Measurements from ENCODE around the gene SLC4A2.

Gene SLC4A2

DNA sequence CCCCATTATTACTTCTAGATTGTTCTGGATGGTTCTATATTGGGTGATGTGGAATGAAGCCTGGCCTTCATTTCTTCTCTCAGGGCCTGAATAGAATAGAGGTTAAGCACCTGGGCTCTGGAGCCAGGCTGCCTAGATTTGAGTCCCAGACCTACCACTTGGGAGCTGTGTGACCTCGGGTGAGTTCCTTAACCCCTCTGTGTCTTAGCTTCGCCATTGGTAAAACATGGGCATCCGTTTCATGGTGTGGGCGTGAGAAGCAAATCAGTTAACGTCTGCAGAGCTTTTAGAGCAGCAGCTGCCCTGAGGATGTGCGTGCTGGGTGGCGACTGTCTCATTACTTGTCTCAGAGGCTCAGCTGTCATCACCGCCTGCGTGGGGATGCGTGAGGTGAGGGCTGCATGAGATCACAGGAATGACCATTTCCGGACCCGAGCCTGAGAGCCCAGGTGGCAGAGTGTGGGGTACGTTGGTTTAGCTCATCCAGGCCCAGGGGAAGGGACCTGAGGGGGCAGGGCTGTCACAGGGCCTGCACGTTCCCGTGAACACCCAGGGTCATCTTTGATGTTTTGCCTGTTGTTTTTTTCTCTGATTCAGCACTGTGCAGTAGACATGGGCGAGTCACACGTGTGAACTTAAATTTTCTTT lies 36.6 kb downstream of the SLC4A2 start:
- DNase-seq (ENCODE audit: low read depth) = no peak

- no peak for DNase-seq (ENCODE audit: low read depth)
Measured at GRCh38 chr7:151099486-151100211, 40.3 kb downstream of the SLC4A2 start.

GRCh38 chr7:151100921-151101320 lies 41.5 kb downstream of the SLC4A2 start:
- no peak for DNase-seq (ENCODE audit: low read depth)

DNA sequence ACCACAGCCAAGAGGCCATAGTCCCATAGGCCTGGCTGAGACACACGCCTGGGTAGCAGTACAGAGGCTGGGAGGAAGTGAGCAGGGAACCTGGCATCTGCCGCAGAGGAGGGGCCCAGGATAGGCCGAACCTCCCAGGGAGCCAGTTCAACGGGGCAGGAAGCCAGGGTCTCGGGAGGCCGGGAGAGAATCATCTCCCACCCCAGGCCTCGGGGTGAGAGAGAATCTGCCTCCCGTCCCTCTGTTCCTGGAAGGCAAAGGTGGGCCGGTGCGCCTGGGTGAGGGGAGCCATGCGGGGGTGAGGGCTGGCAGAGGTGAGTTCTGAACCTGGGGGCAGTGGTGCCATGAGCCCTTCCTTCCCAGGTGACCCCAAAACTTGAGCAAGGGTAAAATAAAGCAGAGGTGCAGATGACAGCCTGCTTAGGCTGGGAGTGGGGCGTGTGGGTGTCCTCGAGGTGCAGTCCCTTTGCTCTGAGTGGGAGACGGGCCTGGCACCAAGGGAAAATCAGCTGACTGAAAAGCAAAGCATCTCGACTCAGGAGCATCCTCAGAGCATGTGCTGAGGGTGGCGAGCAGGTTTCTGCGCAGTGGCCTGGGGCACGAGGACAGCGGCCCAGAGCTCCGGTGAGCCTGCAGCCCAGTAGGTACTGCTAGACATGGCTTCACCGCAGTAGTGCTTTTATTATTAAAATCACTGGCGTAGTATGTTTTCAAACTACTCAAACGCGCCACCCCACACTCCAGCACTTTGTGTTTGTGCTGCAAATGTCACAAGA lies 42.4 kb downstream of the SLC4A2 start:
- DNase-seq (ENCODE audit: low read depth) = no peak

- no peak for DNase-seq (ENCODE audit: low read depth)
Measured at GRCh38 chr7:151102991-151103390, 43.6 kb downstream of the SLC4A2 start.

- DNase-seq (ENCODE audit: low read depth) = no peak
Measured at GRCh38 chr7:151103973-151104372, 44.6 kb downstream of the SLC4A2 start.

DNA sequence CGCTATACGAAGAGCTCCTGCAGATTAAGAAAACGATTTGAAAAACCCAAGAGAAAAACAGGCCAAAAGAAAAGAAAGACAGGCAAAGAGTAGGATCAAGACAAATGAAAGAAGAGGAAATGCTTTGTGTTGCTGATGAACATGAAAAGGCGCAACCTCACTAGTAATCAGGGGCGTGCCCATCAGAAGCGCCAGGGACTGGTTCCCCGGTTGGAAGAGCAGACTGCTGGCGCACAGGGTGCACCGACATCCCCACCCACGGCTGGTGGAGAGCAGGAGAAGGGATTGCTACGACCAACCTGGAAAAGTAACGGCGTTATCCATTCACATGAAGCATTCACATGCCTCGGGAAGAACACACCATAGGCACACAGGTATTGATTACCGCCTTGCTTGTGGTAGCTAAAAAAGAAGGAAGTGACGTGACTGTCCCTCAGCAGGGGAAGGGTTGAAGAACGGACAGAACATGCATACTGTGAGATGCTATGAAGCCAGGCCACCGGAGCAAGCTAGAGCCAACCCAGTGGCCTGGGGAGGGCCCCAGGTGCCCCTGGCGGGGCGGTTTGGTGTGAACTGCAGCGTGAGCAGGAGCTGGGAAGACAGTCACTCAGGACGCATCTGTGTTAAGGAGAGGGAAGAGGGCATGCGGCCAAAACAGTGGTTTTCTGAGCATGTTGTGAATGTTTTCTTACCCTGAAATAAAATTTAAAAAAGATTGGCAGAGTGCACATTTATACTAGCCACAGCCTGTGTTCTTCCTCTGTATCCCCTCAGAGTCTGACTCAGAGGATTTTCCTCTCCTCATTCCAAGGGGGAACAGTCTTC lies 45.2 kb downstream of the SLC4A2 start:
- no peak for DNase-seq (ENCODE audit: low read depth)

DNA sequence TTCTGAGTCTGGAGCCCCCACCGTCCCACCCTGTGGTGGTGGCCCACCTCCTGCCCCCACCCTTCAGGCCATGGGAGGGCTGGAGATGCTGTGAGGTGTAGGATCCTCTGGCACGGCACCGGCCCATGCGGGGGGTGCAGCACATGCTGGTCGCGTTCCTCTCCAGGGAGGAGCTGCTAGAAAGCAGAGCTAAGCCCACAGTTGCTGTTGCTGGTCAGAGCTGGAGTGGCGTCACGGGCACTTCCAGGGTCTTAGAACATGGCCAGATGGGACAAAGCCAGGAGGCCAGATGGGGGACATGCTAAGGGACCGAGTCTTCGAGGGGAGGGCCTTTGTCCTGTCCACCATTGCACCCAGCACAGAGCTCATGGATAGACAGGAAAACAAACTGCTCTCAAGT lies 48.5 kb downstream of the SLC4A2 start:
- DNase-seq (ENCODE audit: low read depth) = no peak

DNA sequence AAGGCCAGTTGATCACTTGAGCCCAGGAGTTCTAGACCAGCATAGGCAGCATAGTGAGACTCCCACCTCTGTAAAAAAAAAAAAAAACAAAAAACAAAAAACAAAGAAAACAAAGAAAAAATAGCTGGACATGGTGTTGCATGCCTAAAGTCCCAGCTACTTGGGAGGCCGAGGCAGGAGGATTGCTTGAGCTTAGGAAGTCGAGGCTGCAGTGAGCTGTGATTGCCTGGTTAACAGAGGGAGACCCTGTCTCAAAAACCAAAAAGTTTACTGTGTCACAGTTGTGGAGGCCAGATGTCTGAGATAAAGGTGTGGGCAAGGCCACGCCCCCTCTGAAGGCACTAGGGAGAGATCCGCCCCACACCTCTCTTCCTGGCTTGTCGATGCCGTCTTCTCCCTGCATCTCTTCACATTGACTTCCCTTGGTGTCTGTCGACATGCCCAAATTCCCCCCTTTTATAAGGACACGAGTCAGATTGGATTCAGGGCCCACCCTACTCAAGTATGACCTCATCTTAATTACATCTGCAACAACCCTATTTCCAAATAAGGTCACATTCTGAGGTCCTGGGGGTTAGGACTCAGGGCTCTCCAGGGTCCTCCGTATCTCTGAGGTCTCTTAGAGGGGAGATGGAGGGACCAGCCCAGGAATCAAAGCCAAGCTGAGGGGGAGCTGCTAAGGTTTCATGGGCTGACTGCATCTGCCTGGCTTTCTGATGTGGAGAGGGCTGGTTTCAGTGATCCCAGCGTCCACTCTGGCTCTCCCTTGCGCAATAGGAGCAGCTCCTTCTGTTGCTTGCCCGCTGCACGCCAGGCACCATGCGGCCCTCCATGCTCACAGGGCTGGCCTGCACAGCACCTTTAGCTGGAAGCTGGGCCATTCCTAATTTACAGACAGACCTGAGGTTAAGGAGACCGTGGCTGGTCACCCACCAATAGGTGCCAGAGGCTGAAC lies 50.0 kb downstream of the SLC4A2 start:
- DNase-seq (ENCODE audit: low read depth) = no peak

GRCh38 chr7:151110236-151110940 lies 51.0 kb downstream of the SLC4A2 start:
- DNase-seq (ENCODE audit: low read depth) = no peak

DNA sequence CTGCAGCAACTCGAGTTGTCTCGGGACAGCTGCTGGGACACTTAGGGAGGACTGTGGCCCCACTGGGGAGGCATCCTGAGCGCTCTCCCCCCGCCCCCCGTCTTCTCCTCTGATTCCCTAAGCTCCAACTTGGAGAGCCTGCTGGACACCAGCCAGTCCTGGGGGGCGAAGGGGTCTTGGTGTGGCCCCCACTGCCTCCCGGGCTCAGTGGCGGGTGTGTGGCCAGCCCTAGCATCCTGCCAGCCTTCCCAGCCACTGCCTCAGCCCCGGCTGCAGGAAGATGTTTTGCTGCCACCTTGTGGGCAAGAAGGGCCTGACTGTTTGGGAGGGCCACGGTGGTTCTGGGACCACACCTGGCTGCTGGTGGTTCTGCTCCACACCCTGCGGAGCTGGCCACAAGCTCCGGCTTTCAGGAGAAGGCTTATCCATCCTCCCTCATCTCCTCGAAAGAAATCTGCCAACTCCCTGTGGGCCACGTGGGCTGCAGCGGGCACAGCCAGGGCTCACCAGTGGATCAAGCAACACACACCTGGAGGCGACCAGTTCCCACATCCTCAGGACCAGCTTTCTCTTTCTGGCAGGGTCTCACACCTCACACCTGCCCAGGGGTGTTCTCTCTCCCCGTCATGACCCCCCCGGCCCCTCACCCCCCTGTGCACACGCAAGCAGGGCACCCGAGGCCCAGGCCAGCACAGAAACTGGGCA lies 51.7 kb downstream of the SLC4A2 start:
- no peak for DNase-seq (ENCODE audit: low read depth)

GRCh38 chr7:151113344-151114150 lies 54.2 kb downstream of the SLC4A2 start:
- DNase-seq (ENCODE audit: low read depth) = no peak

DNA sequence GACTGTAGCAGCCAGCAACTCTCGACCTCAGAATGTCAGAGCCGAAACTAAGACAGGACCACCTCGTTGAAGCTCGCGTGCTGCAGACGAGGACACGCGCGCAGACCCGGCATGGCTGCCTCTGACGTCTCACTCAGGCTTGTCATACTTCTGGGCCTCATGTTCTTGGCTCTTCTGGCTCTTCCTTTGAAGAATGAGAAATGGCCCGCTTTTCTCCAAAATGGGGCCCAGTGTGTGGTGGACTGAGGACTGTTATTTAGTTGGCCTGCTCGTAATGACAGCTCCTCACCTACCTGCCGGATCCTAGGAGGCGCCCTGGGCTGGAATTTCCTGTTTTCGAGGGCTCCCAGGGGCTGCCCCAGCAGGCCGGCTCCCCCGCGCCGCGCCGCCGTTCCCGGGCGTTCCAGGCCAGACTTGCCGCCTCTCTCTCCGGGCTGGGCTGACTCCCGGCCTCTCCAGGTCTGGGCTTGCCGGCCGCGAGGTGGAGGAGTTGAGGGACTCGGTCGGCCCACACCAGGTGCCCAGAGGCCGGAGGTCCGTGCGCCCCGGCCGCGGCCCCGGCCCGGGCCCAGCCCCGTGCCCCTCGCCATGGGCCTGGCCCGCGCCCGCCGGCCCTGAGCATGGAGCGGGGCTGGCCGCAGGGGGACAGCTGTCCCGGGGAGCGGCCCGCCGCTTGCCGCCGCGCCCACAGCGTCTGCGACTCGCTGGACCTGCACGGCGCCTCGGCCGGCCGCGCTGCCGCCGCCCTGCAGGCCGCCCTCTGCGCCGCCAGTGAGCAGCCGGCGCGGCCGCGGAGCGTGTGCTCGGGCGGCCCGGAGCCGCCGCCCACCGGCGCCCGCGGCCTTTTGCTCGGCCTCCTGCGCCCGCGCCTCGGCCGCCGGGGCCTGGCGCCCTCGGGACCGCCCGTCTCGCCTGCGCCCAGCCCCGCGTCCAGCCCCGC lies 55.0 kb downstream of the SLC4A2 start:
- DNase-seq (ENCODE audit: low read depth) = no peak

DNA sequence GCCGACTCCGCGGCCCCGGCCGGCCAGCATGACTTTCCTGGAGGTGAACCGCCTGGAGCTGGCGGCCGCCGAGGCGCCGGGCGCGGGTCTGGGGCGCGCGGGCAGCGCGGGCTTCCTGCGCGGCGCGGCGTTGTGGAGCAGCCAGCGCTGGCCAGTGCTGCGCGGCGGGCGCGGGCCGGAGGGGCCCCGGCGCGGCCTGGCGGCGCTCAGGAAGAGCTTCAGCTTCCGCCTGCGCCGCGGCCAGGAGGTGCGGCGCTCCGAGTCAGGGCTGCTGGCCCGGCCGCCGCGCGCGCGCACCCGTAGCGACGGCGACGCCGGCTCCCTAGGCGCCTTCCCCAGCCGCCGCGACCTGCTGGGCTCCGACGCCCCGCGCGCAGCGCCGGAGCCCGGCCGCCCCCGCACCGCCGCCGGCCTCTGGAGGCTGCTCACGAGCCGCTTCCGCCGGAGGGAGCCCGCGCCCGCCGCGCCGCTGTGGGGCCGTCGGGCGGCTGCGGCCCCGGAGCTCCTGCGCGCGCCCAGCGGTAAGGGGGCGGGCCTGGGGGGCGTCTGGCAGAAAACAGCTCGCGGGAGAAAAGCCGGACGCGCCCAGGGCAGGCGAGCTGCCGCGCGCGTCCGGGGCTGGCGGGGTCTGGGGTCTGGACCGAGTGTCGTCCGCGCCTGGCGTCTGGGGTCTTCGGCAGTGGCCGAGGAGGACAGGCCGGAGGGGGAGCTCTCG lies 55.9 kb downstream of the SLC4A2 start:
- DNase-seq (ENCODE audit: low read depth) = no peak

DNA sequence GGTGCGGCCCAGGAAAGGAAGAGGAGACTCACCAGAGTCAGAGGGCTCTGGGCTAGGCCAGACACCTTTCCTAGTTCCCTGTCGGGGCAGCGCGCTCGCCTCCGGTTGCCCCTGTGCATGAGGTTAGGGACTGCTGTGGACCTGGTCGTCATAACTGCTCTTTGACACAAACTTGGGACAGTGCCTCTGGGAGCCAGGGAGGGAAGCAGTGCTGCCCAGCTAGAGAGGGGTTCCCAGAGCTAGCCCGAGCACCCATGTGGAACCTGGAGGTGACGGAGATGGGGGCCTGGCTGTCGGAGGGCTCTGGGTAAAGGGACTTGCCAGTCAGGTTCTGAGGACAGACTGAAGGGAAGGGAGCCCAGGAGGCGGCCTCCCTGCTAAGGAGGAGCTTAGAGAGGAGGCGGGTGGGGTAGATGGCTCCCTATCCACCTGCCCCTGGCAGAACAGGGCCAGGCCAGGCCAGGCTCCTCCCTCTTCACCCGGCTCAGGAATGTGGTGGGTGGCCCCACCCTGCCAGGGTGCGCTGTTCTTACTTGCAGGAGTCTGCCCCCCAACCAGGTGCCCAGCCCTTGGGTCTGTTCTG lies 56.5 kb downstream of the SLC4A2 start:
- no peak for DNase-seq (ENCODE audit: low read depth)

- DNase-seq (ENCODE audit: low read depth) = no peak
Measured at GRCh38 chr7:151116603-151117440, 57.4 kb downstream of the SLC4A2 start.

Data from fibroblast of the conjunctiva (primary cell).